Upper lobe of right lung (tissue), 1 donor: ENCODE measurements around the gene HORMAD1. TPM values are rescaled to one million over a fixed set of nuclear protein-coding genes. Genes with fewer than 3 reads are reported as not detected.
A peak's percentile ranks its signal among the peaks of the same experiment; 100 is the strongest.

Source experiments
- ATAC-seq: fragments of 200-7000 bp; cut with Tn5 transposase; one replicate; pipeline ENCODE4 v1.9.1; 2020; ENCODE audit warnings: mild to moderate bottlenecking, moderate library complexity
- DNase-seq: peaks from one replicate; pipeline ENCODE4 v3.0.0-alpha.2; 2020
- H3K27ac ChIP-seq: fragments of 200-600 bp; one replicate; pipeline ENCODE4 v1.8.0; 2022
- H3K27me3 ChIP-seq: fragments of 200-600 bp; one replicate; pipeline ENCODE4 v1.8.0; 2022; ENCODE audit warnings: mild to moderate bottlenecking
- H3K36me3 ChIP-seq: fragments of 200-600 bp; one replicate; pipeline ENCODE4 v1.8.0; 2022
- H3K4me1 ChIP-seq: fragments of 200-600 bp; one replicate; pipeline ENCODE4 v1.8.0; 2022
- H3K4me3 ChIP-seq: fragments of 200-600 bp; one replicate; pipeline ENCODE4 v1.8.0; 2022; ENCODE audit warnings: mild to moderate bottlenecking
- H3K9me3 ChIP-seq: fragments of 200-600 bp; one replicate; pipeline ENCODE4 v1.8.0; 2022
- intact Hi-C: fragments of 100-400 bp; cut with DNase I; formaldehyde crosslinking; loops from one replicate; pipeline ENCODE4 v1.11.0; 2022
- total RNA-seq: library from RNA; stranded (reverse); fragmentation: NEBNext Ultra II Directional; extraction: Animal tissue kit (Norgen Biotek cat#: 25700); gene quantifications from one replicate; pipeline ENCODE4 v1.2.1, GENCODE V29; 2021
- TF ChIP-seq, protein P1 (sequence below): fragments of 200-600 bp; IDR thresholded peaks from one replicate; pipeline ENCODE4 v1.8.0; 2022; ENCODE audit warnings: antibody characterized with exemption
- donor health status: DM: no; HTN: yes; CAD: no; lungs with severe emphysema.

Gene HORMAD1
- total RNA-seq, 1 donor from 2014 or later, result 1.2 TPM

DNA sequence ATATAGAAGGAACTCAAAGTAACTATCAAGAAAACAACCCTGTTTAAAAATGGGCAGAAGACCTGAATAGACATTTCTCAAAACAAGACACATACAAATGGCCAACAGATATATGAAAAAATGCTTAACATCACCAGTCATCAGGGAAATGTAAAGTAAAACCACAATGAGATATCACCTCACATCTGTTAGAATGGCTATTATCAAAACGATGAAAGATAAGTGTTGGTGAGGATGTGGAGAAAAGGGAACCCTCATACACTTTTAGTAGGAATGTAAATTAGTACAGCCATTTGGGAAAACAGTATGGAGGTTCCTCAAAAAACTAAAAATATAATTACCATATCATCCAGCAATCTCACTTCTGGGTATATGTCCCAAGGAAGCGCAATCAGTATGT lies 41.9 kb upstream of the HORMAD1 start:
- Histone ChIP-seq H3K36me3 (peaks cover 3% of the 10 kb centered on the region), H3K27ac (no peak overlapping the region), H3K4me3 (no peak overlapping the region), H3K27me3 (no peaks in the 10 kb centered on the region), H3K9me3 (no peaks in the 10 kb centered on the region), H3K4me1 (peaks cover 14% of the 10 kb centered on the region)
- DNase-seq (no peak), ATAC-seq (no peak)
- TF ChIP-seq, protein P1, sequence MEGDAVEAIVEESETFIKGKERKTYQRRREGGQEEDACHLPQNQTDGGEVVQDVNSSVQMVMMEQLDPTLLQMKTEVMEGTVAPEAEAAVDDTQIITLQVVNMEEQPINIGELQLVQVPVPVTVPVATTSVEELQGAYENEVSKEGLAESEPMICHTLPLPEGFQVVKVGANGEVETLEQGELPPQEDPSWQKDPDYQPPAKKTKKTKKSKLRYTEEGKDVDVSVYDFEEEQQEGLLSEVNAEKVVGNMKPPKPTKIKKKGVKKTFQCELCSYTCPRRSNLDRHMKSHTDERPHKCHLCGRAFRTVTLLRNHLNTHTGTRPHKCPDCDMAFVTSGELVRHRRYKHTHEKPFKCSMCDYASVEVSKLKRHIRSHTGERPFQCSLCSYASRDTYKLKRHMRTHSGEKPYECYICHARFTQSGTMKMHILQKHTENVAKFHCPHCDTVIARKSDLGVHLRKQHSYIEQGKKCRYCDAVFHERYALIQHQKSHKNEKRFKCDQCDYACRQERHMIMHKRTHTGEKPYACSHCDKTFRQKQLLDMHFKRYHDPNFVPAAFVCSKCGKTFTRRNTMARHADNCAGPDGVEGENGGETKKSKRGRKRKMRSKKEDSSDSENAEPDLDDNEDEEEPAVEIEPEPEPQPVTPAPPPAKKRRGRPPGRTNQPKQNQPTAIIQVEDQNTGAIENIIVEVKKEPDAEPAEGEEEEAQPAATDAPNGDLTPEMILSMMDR, result no peak
- intact Hi-C loops, result no loop called here

DNA sequence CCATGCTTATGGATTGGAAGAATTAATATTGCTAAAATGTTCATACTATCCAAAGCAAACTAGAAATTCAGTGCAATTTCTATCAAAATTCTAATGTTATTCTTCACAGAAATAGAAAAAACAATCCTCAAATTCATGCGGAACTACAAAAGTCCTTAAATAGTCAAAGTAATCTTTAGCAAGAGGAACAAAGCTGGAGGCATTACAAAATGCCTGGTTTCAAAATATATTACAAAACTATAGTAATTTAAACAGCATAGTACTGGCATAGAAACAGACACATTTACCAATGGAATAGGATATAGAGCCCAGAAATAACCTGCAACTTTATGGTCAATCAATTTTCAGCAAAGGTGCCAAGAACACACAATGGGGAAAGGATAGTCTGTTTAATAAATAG lies 41.1 kb upstream of the HORMAD1 start:
- ATAC-seq, result no peak
- Histone ChIP-seq H3K27ac (no peak overlapping the region), H3K9me3 (no peaks in the 10 kb centered on the region), H3K4me1 (peaks cover 14% of the 10 kb centered on the region), H3K36me3 (peaks cover 9% of the 10 kb centered on the region), H3K4me3 (no peak overlapping the region), H3K27me3 (no peaks in the 10 kb centered on the region)
- intact Hi-C loops, result no loop called here
- DNase-seq, result no peak
- TF ChIP-seq, protein P1, result no peak

DNA sequence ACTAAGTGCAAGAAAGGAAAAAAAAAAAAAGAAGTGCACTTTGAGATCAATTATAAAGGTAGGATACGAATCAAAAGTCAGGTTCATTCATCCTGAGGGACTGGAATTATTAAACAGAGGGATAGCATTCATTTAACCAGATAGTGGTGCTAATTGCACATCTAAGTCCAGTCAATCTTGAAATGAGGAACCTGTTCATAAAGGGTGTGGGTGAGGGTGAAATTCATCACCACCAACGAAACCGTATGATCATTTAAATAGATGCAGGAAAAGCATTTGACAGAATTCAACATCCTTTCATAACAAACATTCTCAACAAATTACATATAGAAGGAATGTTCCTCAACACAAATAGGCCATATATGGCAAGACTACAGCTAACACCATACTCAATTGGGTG lies 39.3 kb upstream of the HORMAD1 start:
- peak; percentile 78 for ATAC-seq
- no peak overlapping the region for H3K27ac ChIP-seq

DNA sequence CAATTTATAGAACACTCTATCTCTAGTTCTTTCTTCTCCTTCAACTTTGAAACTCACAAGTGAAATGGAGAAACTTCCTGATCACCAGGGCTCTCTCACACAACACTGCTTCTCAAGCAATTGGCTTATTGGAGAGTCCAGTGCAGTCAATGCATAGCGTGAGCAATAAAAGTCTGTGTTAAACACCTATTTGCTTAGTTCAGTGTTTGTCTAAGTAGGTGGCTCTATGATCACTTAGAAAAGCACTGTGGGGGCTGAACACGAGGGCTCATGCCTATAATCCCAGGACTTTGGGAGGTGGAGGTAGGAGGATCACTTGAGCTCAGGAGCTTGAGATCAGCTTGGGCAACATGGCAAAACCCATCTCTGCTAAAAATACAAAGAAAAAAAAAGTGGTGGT lies 32.7 kb upstream of the HORMAD1 start:
- H3K27ac ChIP-seq, result no peak overlapping the region
- no peak for ATAC-seq
- no peak overlapping the region for H3K4me3 ChIP-seq
- H3K4me1 ChIP-seq, result no peaks in the 10 kb centered on the region
- no peaks in the 10 kb centered on the region for H3K9me3 ChIP-seq
- H3K36me3 ChIP-seq, result peaks cover 71% of the 10 kb centered on the region
- no peak for DNase-seq
- no peaks in the 10 kb centered on the region for H3K27me3 ChIP-seq
- TF ChIP-seq, protein P1, result no peak
- intact Hi-C loops, result no loop called here

More for the DNA sequence above, 39.3 kb upstream of the HORMAD1 start:
- peaks cover 26% of the 10 kb centered on the region for H3K36me3 ChIP-seq
- TF ChIP-seq, protein P1, result no peak
- peaks cover 14% of the 10 kb centered on the region for H3K4me1 ChIP-seq
- intact Hi-C loops, result no loop called here
- no peaks in the 10 kb centered on the region for H3K27me3 ChIP-seq
- H3K4me3 ChIP-seq, result no peak overlapping the region
- no peaks in the 10 kb centered on the region for H3K9me3 ChIP-seq
- DNase-seq, result no peak

DNA sequence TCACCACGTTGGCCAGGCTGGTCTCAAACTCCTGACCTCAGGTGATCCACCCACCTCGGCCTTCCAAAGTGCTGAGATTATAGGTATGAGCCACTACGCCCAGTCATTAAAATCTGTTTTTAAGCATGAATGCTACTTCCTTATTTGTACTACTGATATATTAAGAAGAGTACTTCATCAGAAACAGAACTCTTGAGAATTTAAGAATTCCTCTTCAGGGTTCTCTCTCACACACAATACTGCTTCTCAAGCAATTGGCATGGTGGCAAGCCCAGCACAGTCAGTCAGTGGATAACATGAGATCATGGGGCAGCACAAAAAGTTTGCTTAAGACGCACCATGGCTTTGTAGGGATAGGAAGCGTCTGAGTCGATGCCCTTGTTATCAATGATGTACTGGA lies 30.7 kb upstream of the HORMAD1 start:
- Histone ChIP-seq H3K27ac (no peak overlapping the region), H3K36me3 (peaks cover 76% of the 10 kb centered on the region), H3K4me1 (no peaks in the 10 kb centered on the region), H3K9me3 (no peaks in the 10 kb centered on the region), H3K4me3 (no peak overlapping the region), H3K27me3 (no peaks in the 10 kb centered on the region)
- DNase-seq (no peak), ATAC-seq (peak; percentile 77)
- intact Hi-C loops, result no loop called here
- TF ChIP-seq, protein P1, result no peak

DNA sequence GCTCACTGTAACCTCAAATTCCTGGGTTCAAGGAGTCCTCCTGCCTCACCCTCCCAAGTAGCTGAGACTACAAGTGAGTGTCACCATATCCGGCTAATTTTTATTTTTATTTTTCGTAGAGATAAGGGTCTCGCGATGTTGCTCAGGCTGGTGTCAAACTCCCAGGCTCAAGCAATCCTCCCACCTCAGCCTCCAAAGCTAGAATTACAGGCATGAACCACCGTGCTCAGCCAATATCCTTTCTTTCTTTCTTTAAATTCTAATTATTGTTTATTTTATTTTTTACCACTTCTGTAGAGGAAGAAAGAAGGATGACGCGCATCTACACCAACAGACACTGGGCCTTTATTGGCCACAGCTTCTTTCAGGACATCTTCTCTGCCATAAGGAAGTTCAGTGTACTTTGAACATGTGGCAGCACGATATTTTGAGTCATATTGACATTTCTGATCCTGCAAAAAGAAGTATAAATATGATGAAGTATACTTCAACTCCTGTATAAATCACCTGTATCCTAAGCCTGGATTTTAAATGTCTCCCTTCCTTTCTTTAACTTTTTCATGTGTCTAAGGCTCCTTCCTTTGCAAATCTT lies 29.1 kb upstream of the HORMAD1 start:
- Histone ChIP-seq H3K9me3 (no peaks in the 10 kb centered on the region), H3K27ac (no peak overlapping the region), H3K4me3 (no peak overlapping the region), H3K27me3 (no peaks in the 10 kb centered on the region), H3K4me1 (no peaks in the 10 kb centered on the region), H3K36me3 (peaks cover 77% of the 10 kb centered on the region)
- intact Hi-C loops, result no loop called here
- TF ChIP-seq, protein P1, result no peak
- ATAC-seq (no peak), DNase-seq (no peak)
